Measurements from ENCODE around the gene OPRL1.

Gene OPRL1

DNA sequence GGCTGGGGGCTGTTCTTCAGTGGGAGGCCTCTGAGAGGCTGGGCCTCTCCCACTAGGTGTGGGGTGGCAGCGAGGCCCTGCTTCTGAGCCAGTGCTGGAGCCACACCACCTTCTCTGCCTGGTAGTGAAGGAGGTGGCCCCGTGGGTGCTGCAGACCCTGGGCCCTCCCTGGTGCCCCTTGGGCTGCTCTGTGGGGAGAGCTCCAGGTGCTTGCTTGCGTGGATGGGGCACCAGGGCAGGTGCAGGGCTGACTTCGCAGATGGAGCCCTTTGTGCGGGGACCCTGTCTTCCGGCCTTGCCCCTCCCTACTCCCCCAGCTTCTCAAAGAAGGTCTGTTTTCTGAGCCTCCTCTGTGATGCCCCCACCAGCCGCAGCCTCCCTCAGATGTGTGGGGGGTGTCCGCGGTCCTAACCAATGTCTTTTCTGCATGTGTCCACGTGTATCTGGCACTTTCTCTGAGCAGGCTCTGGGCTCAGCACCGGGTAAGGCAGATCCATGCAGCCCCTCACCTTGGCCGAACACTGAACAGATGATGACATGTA is 67.1 kb downstream of the OPRL1 start:
- DNase-seq = no peak

GRCh38 chr20:64148581-64148980 is 68.7 kb downstream of the OPRL1 start:
- no peak for DNase-seq

- no peak for DNase-seq
Observed at GRCh38 chr20:64149141-64149540, 69.3 kb downstream of the OPRL1 start.

DNA sequence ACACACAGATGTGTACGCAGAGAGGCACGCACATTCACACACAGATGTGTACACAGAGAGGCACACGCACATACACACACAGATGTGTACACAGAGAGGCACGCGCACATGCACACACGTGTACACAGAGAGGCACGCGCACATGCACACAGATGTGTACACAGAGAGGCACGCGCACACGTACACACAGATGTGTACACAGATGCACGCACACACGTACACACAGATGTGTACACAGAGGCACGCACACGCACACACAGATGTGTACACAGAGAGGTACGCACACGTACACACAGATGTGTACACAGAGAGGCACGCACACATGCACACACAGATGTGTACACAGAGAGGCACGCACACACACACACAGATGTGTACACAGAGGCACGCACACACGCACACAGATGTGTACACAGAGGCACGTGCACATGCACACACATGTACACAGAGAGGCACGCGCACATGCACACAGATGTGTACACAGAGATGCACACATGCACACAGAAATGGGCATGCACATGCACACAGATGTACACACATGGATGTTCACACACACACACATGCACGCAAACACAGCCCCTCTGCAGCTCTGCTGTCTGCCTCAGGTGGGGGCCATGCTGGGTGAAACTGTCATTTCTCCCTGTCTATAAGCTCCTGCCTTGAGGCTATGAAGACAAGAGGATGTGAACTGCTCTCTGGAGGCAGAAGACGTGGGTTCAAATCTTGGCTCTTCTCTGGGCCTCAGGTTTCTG is 70.1 kb downstream of the OPRL1 start:
- DNase-seq = no peak
